Vagina (tissue), 2 donors: Measurements from ENCODE around the gene CLEC4G. TPM values are rescaled to one million over a fixed set of nuclear protein-coding genes. Genes with fewer than 3 reads are reported as not detected.
"Not testable (repeated sequence)": the region's sequence is repeated elsewhere in the genome, so short reads cannot be mapped to it uniquely, and the experiment has no call there.

Experiments
- DNase-seq, 2 donors: peaks; one replicate each; pipeline ENCODE4 v3.0.0-alpha.2; 2017; ENCODE audit errors: extremely low spot score in 2 of 2
- H3K27ac ChIP-seq: fragments of 200-600 bp; sonication (generic); one replicate; pipeline ENCODE4 v1.5.1; 2019
- H3K27me3 ChIP-seq: fragments of 200-600 bp; sonication (generic); one replicate; pipeline ENCODE4 v1.5.1; 2019
- H3K36me3 ChIP-seq, 2 donors: fragments of 200-600 bp; sonication (generic); one replicate each; pipeline ENCODE4 v1.5.1; 2017 to 2019
- H3K4me1 ChIP-seq: fragments of 200-600 bp; sonication (generic); one replicate; pipeline ENCODE4 v1.5.1; 2019
- H3K4me3 ChIP-seq, 2 donors: fragments of 200-600 bp; sonication (generic); 1 replicate in 1 of 2; 2 replicates in 1 of 2; pipeline ENCODE4 v1.5.1; 2016 to 2019
- H3K9me3 ChIP-seq: fragments of 200-600 bp; sonication (generic); one replicate; pipeline ENCODE4 v1.5.1; 2019
- CTCF ChIP-seq, 3 experiments: fragments of 450-650 bp in 2 of 3; fragments of 200-600 bp in 1 of 3; sonication (generic) in 1 of 3; IDR thresholded peaks; one replicate each; pipeline ENCODE4 v1.5.1; 2017 to 2019; ENCODE audit warnings: antibody characterized with exemption in 3 of 3, mild to moderate bottlenecking in 2 of 3, moderate library complexity in 2 of 3
- POLR2A ChIP-seq, 2 donors: fragments of 450-650 bp; IDR thresholded peaks; one replicate each; pipeline ENCODE4 v1.6.1; 2017; ENCODE audit warnings: antibody characterized with exemption in 2 of 2, mild to moderate bottlenecking in 2 of 2, moderate library complexity in 2 of 2
- POLR2AphosphoS5 ChIP-seq, 2 donors: sonication (generic); formaldehyde crosslinking; IDR thresholded peaks; one replicate each; pipeline ENCODE4 v1.9.0; 2017; ENCODE audit warnings: antibody characterized with exemption in 2 of 2, mild to moderate bottlenecking in 2 of 2, low read depth in 1 of 2; ENCODE audit not compliant: insufficient read depth in 1 of 2
- intact Hi-C: fragments of 100-400 bp; cut with DNase I; formaldehyde crosslinking; loops from one replicate; pipeline ENCODE4 v1.15.1; 2023
- total RNA-seq: library from RNA; depleted of rRNA; stranded (reverse); fragments of >200 nt; gene quantifications from one replicate; pipeline ENCODE4 v1.2.3, GENCODE V29; 2016

CLEC4G gene
- total RNA-seq, 1 donor from 2014 or later, result 0.98 TPM

- Histone ChIP-seq H3K4me3 (no peak overlapping the region), H3K27me3 (no peaks in the 10 kb centered on the region), H3K4me1 (no peaks in the 10 kb centered on the region), H3K36me3 (no peaks in the 10 kb centered on the region), H3K9me3 (no peaks in the 10 kb centered on the region), H3K27ac (no peak overlapping the region)
- intact Hi-C loops, result no loop called here
- no peak for DNase-seq
- TF ChIP-seq CTCF (IDR thresholded peaks at IDR 0.05), result no peak
- TF ChIP-seq POLR2A (IDR thresholded peaks at IDR 0.05), result no peak
- TF ChIP-seq POLR2AphosphoS5 (IDR thresholded peaks at IDR 0.05; ENCODE audit: insufficient read depth in 1 of 2, low read depth in 1 of 2), result no peak
Observed at GRCh38 chr19:7766535-7766934, 34.6 kb upstream of the CLEC4G start.

GRCh38 chr19:7765043-7765442 is 33.1 kb upstream of the CLEC4G start:
- H3K36me3 ChIP-seq, DNase-seq, H3K4me1 ChIP-seq, H3K27me3 ChIP-seq, H3K9me3 ChIP-seq, H3K27ac ChIP-seq, intact Hi-C loops, H3K4me3 ChIP-seq: not testable (repeated sequence)

GRCh38 chr19:7764157-7764556 is 32.2 kb upstream of the CLEC4G start:
- DNase-seq, H3K9me3 ChIP-seq, H3K27ac ChIP-seq, H3K36me3 ChIP-seq, H3K4me3 ChIP-seq, H3K27me3 ChIP-seq, intact Hi-C loops, H3K4me1 ChIP-seq: not testable (repeated sequence)

GRCh38 chr19:7763696-7764095 is 31.8 kb upstream of the CLEC4G start:
- no peaks in the 10 kb centered on the region for H3K9me3 ChIP-seq
- H3K4me3 ChIP-seq, result no peak overlapping the region
- no peak for DNase-seq
- no peaks in the 10 kb centered on the region for H3K27me3 ChIP-seq
- intact Hi-C loops, result no loop called here
- H3K36me3 ChIP-seq, result no peaks in the 10 kb centered on the region
- TF ChIP-seq POLR2A (IDR thresholded peaks at IDR 0.05), result no peak
- no peak for TF ChIP-seq POLR2AphosphoS5 (IDR thresholded peaks at IDR 0.05; ENCODE audit: insufficient read depth in 1 of 2, low read depth in 1 of 2)
- TF ChIP-seq CTCF (IDR thresholded peaks at IDR 0.05), result no peak
- H3K4me1 ChIP-seq, result no peaks in the 10 kb centered on the region
- H3K27ac ChIP-seq, result no peak overlapping the region

- TF ChIP-seq POLR2AphosphoS5 (IDR thresholded peaks at IDR 0.05; ENCODE audit: insufficient read depth in 1 of 2, low read depth in 1 of 2) (no peak), POLR2A (IDR thresholded peaks at IDR 0.05) (no peak), CTCF (IDR thresholded peaks at IDR 0.05) (no peak)
- DNase-seq, result no peak
- Histone ChIP-seq H3K27me3 (no peaks in the 10 kb centered on the region), H3K4me1 (no peaks in the 10 kb centered on the region), H3K27ac (no peak within 1 kb of the TSS), H3K9me3 (no peaks in the 10 kb centered on the region), H3K36me3 (no peaks in the 10 kb centered on the region), H3K4me3 (no peak within 1 kb of the TSS)
- intact Hi-C loops, result no loop called here
Observed at GRCh38 chr19:7762719-7763293, 30.9 kb upstream of the CLEC4G start, which contains the start of gene CLEC4M. Gene CLEC4M, plus strand, starts transcription at chr19:7763243. Its CDS starts 24 bp downstream, at chr19:7763267.

GRCh38 chr19:7759156-7759555 is 27.2 kb upstream of the CLEC4G start:
- no peak overlapping the region for H3K27ac ChIP-seq
- H3K4me3 ChIP-seq, result no peak overlapping the region
- H3K4me1 ChIP-seq, result no peaks in the 10 kb centered on the region
- TF ChIP-seq POLR2AphosphoS5 (IDR thresholded peaks at IDR 0.05; ENCODE audit: insufficient read depth in 1 of 2, low read depth in 1 of 2) (no peak), POLR2A (IDR thresholded peaks at IDR 0.05) (no peak), CTCF (IDR thresholded peaks at IDR 0.05) (no peak)
- DNase-seq, result no peak
- H3K27me3 ChIP-seq, result no peaks in the 10 kb centered on the region
- H3K36me3 ChIP-seq, result no peaks in the 10 kb centered on the region
- intact Hi-C loops, result no loop called here
- H3K9me3 ChIP-seq, result no peaks in the 10 kb centered on the region
